CD4-positive, alpha-beta T cell treated with Interleukin-4 for 4 hours (primary cell): Measurements from ENCODE around the gene MAGI2.

ENCODE experiments used
- DNase-seq: peaks from one replicate; pipeline ENCODE4 v3.0.0-alpha.2; 2020

The MAGI2 gene

GRCh38 chr7:78441737-78442136 is 1011.7 kb downstream of the MAGI2 start:
- DNase-seq = no peak

GRCh38 chr7:78438433-78438832 is 1015.0 kb downstream of the MAGI2 start:
- DNase-seq = no peak

- no peak for DNase-seq
These were observed 1016.3 kb downstream of the MAGI2 start for GRCh38 chr7:78437118-78437517.

GRCh38 chr7:78435355-78435754 is 1018.1 kb downstream of the MAGI2 start:
- DNase-seq = no peak

- DNase-seq = no peak
These were observed 1019.2 kb downstream of the MAGI2 start for GRCh38 chr7:78434281-78434680.

GRCh38 chr7:78433421-78433820 is 1020.0 kb downstream of the MAGI2 start:
- no peak for DNase-seq

- no peak for DNase-seq
These were observed 1023.6 kb downstream of the MAGI2 start for GRCh38 chr7:78429878-78430277.

- no peak for DNase-seq
These were observed 1026.3 kb downstream of the MAGI2 start for GRCh38 chr7:78427209-78427608.

GRCh38 chr7:78420001-78420400 is 1033.5 kb downstream of the MAGI2 start:
- DNase-seq = no peak

GRCh38 chr7:78417180-78417853 is 1036.2 kb downstream of the MAGI2 start:
- DNase-seq = no peak

- DNase-seq = no peak
These were observed 1039.9 kb downstream of the MAGI2 start for GRCh38 chr7:78413568-78413967.

GRCh38 chr7:78412216-78412858 is 1041.1 kb downstream of the MAGI2 start:
- DNase-seq = no peak

- DNase-seq = no peak
These were observed 1046.4 kb downstream of the MAGI2 start for GRCh38 chr7:78407031-78407430.

- DNase-seq = no peak
These were observed 1046.9 kb downstream of the MAGI2 start for GRCh38 chr7:78406531-78406930.

- DNase-seq = no peak
These were observed 1051.4 kb downstream of the MAGI2 start for GRCh38 chr7:78402096-78402495.

- DNase-seq = no peak
These were observed 1053.4 kb downstream of the MAGI2 start for GRCh38 chr7:78400038-78400437.

GRCh38 chr7:78399033-78399769 is 1054.3 kb downstream of the MAGI2 start:
- DNase-seq = no peak

- DNase-seq = no peak
These were observed 1054.9 kb downstream of the MAGI2 start for GRCh38 chr7:78398576-78398975.

- DNase-seq = no peak
These were observed 1055.4 kb downstream of the MAGI2 start for GRCh38 chr7:78398081-78398480.

GRCh38 chr7:78396210-78396609 is 1057.3 kb downstream of the MAGI2 start:
- no peak for DNase-seq

GRCh38 chr7:78395298-78396036 is 1058.0 kb downstream of the MAGI2 start:
- no peak for DNase-seq

GRCh38 chr7:78389022-78389421 is 1064.4 kb downstream of the MAGI2 start:
- DNase-seq = no peak

GRCh38 chr7:78386520-78386919 is 1066.9 kb downstream of the MAGI2 start:
- DNase-seq = no peak
